Stimulated activated CD8-positive, alpha-beta memory T cell treated with anti-CD3 and anti-CD28 coated beads, Interleukin-2, amount 100 ng/mL, for 1 hour (primary cell): ENCODE results near the gene ARPC1A.

Source experiments
- DNase-seq, 2 donors: peaks; one replicate each; pipeline ENCODE4 v3.0.0-alpha.2; 2020; ENCODE audit warnings: low read depth in 2 of 2

Gene ARPC1A

GRCh38 chr7:99387912-99388311 lies 62.2 kb downstream of the ARPC1A start:
- no peak for DNase-seq

GRCh38 chr7:99389772-99390171 lies 64.1 kb downstream of the ARPC1A start:
- DNase-seq, result no peak

GRCh38 chr7:99390941-99391602 lies 65.4 kb downstream of the ARPC1A start:
- no peak for DNase-seq

GRCh38 chr7:99392046-99392445 lies 66.3 kb downstream of the ARPC1A start:
- DNase-seq, result no peak

GRCh38 chr7:99392659-99393354 lies 67.1 kb downstream of the ARPC1A start:
- DNase-seq, result peak; percentile 57 to 65

- no peak for DNase-seq
Measured at GRCh38 chr7:99393355-99394187, 67.9 kb downstream of the ARPC1A start.

GRCh38 chr7:99394188-99394502 lies 68.4 kb downstream of the ARPC1A start:
- no peak for DNase-seq

- DNase-seq, result no peak
Measured at GRCh38 chr7:99395616-99396327, 70.1 kb downstream of the ARPC1A start.

- no peak for DNase-seq
Measured at GRCh38 chr7:99396418-99397296, 71.0 kb downstream of the ARPC1A start.

GRCh38 chr7:99397297-99397983 lies 71.7 kb downstream of the ARPC1A start:
- DNase-seq, result no peak

- DNase-seq, result no peak
Measured at GRCh38 chr7:99398891-99399445, 73.3 kb downstream of the ARPC1A start.

- DNase-seq, result no peak
Measured at GRCh38 chr7:99399597-99399996, 73.9 kb downstream of the ARPC1A start.

- DNase-seq, result no peak
Measured at GRCh38 chr7:99402854-99403253, 77.2 kb downstream of the ARPC1A start.

GRCh38 chr7:99403764-99404163 lies 78.1 kb downstream of the ARPC1A start:
- no peak for DNase-seq

- no peak for DNase-seq
Measured at GRCh38 chr7:99404235-99404976, 78.7 kb downstream of the ARPC1A start.

- no peak for DNase-seq
Measured at GRCh38 chr7:99404977-99405320, 79.3 kb downstream of the ARPC1A start.

GRCh38 chr7:99406557-99406956 lies 80.9 kb downstream of the ARPC1A start:
- DNase-seq, result no peak

GRCh38 chr7:99407872-99408378 lies 82.2 kb downstream of the ARPC1A start:
- no peak for DNase-seq
